K562 (cell line): ENCODE measurements around the gene RNF121.

Source experiments
- EP300 ChIP-seq: IDR thresholded peaks from 2 replicates; pipeline ENCODE4 v1.6.1; 2012; ENCODE audit warnings: low read length, improper control_type of control experiment
- HOXB6 ChIP-seq: fragments of 250-450 bp; sonication (Bioruptor Pico); IDR thresholded peaks from 2 replicates; pipeline ENCODE4 v1.5.1; 2022; ENCODE audit warnings: mild to moderate bottlenecking, borderline replicate concordance
- NFE2 ChIP-seq: IDR thresholded peaks from 2 replicates; pipeline ENCODE4 v1.6.1; 2014; ENCODE audit warnings: antibody characterized with exemption, low read depth
- POLR2AphosphoS5 ChIP-seq: IDR thresholded peaks from 2 replicates; pipeline ENCODE4 v1.6.1; 2011; ENCODE audit warnings: mild to moderate bottlenecking, low read depth, low read length, moderate library complexity; ENCODE audit not compliant: control insufficient read depth, insufficient read depth
- PTBP1 ChIP-seq: fragments of 200-400 bp; formaldehyde crosslinking; IDR thresholded peaks from 2 replicates; pipeline ENCODE4 v1.6.1; 2017; ENCODE audit warnings: low read depth, low read length
- RBM17 ChIP-seq: fragments of 200-400 bp; formaldehyde crosslinking; IDR thresholded peaks from 2 replicates; pipeline ENCODE4 v1.6.1; 2017; ENCODE audit warnings: low read depth, mild to moderate bottlenecking, low read length, borderline replicate concordance
- TCF7L2 ChIP-seq: fragments of 150-350 bp; IDR thresholded peaks from 2 replicates; pipeline ENCODE4 v1.6.1; 2016; ENCODE audit warnings: low read depth, mild to moderate bottlenecking, low read length, moderate library complexity
- TF ChIP-seq, protein P1 (sequence below), 3 experiments: IDR thresholded peaks in 2 of 3; conservative IDR thresholded peaks in 1 of 3; 2 replicates each; pipeline ENCODE4 v1.5.1; 2011 to 2012; ENCODE audit warnings: low read length in 3 of 3, mild to moderate bottlenecking in 3 of 3, control low read depth in 2 of 3, improper control_type of control experiment in 1 of 3, inconsistent platforms in 1 of 3, low read depth in 1 of 3, mixed read lengths in 1 of 3, moderate library complexity in 1 of 3; ENCODE audit not compliant: insufficient read depth in 2 of 3
- TF ChIP-seq, protein P2 (sequence below): fragments of 200-400 bp; formaldehyde crosslinking; IDR thresholded peaks from 2 replicates; pipeline ENCODE4 v1.6.1; 2017; ENCODE audit warnings: mild to moderate bottlenecking, low read depth, low read length, moderate library complexity

DNA sequence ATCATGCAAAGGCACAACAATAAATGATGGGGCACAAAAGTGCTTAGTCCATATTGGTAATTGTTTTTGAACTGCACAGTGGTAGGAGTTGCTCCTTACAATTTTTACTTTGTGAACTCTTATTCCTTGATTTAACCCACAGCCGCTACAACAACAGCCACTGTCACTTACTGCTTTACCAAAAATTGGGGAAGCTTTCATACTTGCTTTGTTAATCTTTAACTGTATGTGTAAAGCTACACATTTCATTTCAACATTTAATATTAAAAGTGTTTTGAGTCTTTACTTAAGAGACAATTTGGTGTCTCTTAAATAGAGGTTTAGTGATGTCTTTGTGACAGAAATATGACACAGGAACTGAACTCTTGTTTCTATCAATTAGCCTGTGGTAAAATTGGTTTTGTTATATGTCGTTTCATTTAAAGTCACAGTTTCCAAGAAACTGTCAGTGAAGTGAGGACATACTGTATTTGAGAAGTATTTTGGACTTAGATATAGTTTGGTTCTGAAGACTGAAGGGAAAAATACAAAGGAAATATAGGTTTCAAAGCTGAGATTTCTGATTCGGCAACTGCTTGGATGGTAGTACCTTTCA, 63.4 kb downstream of the RNF121 start:
- TF ChIP-seq PTBP1 (no peak), NFE2 (no peak), HOXB6 (CRISPR knock-in tag) (no peak), POLR2AphosphoS5 (no peak), EP300 (no peak), TCF7L2 (no peak), RBM17 (no peak)
- TF ChIP-seq, protein P1, sequence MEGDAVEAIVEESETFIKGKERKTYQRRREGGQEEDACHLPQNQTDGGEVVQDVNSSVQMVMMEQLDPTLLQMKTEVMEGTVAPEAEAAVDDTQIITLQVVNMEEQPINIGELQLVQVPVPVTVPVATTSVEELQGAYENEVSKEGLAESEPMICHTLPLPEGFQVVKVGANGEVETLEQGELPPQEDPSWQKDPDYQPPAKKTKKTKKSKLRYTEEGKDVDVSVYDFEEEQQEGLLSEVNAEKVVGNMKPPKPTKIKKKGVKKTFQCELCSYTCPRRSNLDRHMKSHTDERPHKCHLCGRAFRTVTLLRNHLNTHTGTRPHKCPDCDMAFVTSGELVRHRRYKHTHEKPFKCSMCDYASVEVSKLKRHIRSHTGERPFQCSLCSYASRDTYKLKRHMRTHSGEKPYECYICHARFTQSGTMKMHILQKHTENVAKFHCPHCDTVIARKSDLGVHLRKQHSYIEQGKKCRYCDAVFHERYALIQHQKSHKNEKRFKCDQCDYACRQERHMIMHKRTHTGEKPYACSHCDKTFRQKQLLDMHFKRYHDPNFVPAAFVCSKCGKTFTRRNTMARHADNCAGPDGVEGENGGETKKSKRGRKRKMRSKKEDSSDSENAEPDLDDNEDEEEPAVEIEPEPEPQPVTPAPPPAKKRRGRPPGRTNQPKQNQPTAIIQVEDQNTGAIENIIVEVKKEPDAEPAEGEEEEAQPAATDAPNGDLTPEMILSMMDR (IDR thresholded peaks at IDR 0.05 in 2 of 3, conservative IDR thresholded peaks at IDR 0.05 in 1 of 3; ENCODE audit: insufficient read depth in 2 of 3, low read depth in 1 of 3, low read length in 3 of 3), result no peak
- TF ChIP-seq, protein P2, sequence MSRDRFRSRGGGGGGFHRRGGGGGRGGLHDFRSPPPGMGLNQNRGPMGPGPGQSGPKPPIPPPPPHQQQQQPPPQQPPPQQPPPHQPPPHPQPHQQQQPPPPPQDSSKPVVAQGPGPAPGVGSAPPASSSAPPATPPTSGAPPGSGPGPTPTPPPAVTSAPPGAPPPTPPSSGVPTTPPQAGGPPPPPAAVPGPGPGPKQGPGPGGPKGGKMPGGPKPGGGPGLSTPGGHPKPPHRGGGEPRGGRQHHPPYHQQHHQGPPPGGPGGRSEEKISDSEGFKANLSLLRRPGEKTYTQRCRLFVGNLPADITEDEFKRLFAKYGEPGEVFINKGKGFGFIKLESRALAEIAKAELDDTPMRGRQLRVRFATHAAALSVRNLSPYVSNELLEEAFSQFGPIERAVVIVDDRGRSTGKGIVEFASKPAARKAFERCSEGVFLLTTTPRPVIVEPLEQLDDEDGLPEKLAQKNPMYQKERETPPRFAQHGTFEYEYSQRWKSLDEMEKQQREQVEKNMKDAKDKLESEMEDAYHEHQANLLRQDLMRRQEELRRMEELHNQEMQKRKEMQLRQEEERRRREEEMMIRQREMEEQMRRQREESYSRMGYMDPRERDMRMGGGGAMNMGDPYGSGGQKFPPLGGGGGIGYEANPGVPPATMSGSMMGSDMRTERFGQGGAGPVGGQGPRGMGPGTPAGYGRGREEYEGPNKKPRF, result no peak
